Caki2 (cell line): Measurements from ENCODE around the gene DIAPH1. TPM values are rescaled to one million over a fixed set of nuclear protein-coding genes. Genes with fewer than 3 reads are reported as not detected.

Source experiments
- DNase-seq: peaks from one replicate; pipeline ENCODE4 v3.0.0-alpha.2; 2015; ENCODE audit warnings: low read depth
- in situ Hi-C: cut with HindIII; loops from 2 replicates; pipeline ENCODE4 v1.10.0; 2016; ENCODE audit warnings: low sequenced_read_pairs, low pct_unique_long_range_greater_than_20kb, mixed read lengths
- total RNA-seq: library from RNA; depleted of rRNA; stranded (reverse); fragments of >200 nt; shearing (Covaris generic); gene quantifications from 2 replicates; pipeline ENCODE4 v1.2.3, GENCODE V29; 2014; ENCODE audit warnings: low replicate concordance

The DIAPH1 gene
- total RNA-seq, 1 experiment from 2014 or later, result 17.0 TPM

GRCh38 chr5:141534492-141535213 lies 84.1 kb downstream of the DIAPH1 start:
- DNase-seq, result no peak
- in situ Hi-C loops, result no loop called here

- in situ Hi-C loops, result no loop called here
- DNase-seq, result no peak
Observed at GRCh38 chr5:141533897-141534296, 84.9 kb downstream of the DIAPH1 start.

- in situ Hi-C loops, result no loop called here
- DNase-seq, result no peak
Observed at GRCh38 chr5:141532726-141533125, 86.1 kb downstream of the DIAPH1 start.

- in situ Hi-C loops, result no loop called here
- DNase-seq, result no peak
Observed at GRCh38 chr5:141529873-141530272, 88.9 kb downstream of the DIAPH1 start.

- in situ Hi-C loops, result no loop called here
- no peak for DNase-seq
Observed at GRCh38 chr5:141529002-141529401, 89.8 kb downstream of the DIAPH1 start.

GRCh38 chr5:141528291-141528984 lies 90.4 kb downstream of the DIAPH1 start:
- DNase-seq, result no peak
- in situ Hi-C loops, result no loop called here

GRCh38 chr5:141527426-141527825 lies 91.4 kb downstream of the DIAPH1 start:
- in situ Hi-C loops, result no loop called here
- no peak for DNase-seq

GRCh38 chr5:141525653-141526052 lies 93.1 kb downstream of the DIAPH1 start:
- peak; percentile 13 for DNase-seq
- in situ Hi-C loops, result no loop called here

GRCh38 chr5:141524604-141525597 lies 93.9 kb downstream of the DIAPH1 start:
- in situ Hi-C loops, result no loop called here
- DNase-seq, result peak; percentile 96

- DNase-seq, result no peak
- in situ Hi-C loops, result no loop called here
Observed at GRCh38 chr5:141523991-141524390, 94.8 kb downstream of the DIAPH1 start.

- no peak for DNase-seq
- in situ Hi-C loops, result no loop called here
Observed at GRCh38 chr5:141522301-141522700, 96.5 kb downstream of the DIAPH1 start.

GRCh38 chr5:141521244-141521781 lies 97.5 kb downstream of the DIAPH1 start:
- peak; percentile 96 for DNase-seq
- in situ Hi-C loops, result no loop called here

- in situ Hi-C loops, result no loop called here
- DNase-seq, result no peak
Observed at GRCh38 chr5:141519605-141520565, 98.9 kb downstream of the DIAPH1 start.

GRCh38 chr5:141518618-141519015 lies 100.2 kb downstream of the DIAPH1 start:
- in situ Hi-C loops, result no loop called here
- DNase-seq, result no peak

- DNase-seq, result no peak
- in situ Hi-C loops, result no loop called here
Observed at GRCh38 chr5:141517880-141518617, 100.8 kb downstream of the DIAPH1 start.

- in situ Hi-C loops, result no loop called here
- no peak for DNase-seq
Observed at GRCh38 chr5:141517312-141517711, 101.5 kb downstream of the DIAPH1 start.

GRCh38 chr5:141516672-141517025 lies 102.2 kb downstream of the DIAPH1 start:
- DNase-seq, result no peak
- in situ Hi-C loops, result no loop called here
